ENCODE measurements around the gene MICAL2.
A peak's percentile ranks its signal among the peaks of the same experiment; 100 is the strongest.

MICAL2 gene

DNA sequence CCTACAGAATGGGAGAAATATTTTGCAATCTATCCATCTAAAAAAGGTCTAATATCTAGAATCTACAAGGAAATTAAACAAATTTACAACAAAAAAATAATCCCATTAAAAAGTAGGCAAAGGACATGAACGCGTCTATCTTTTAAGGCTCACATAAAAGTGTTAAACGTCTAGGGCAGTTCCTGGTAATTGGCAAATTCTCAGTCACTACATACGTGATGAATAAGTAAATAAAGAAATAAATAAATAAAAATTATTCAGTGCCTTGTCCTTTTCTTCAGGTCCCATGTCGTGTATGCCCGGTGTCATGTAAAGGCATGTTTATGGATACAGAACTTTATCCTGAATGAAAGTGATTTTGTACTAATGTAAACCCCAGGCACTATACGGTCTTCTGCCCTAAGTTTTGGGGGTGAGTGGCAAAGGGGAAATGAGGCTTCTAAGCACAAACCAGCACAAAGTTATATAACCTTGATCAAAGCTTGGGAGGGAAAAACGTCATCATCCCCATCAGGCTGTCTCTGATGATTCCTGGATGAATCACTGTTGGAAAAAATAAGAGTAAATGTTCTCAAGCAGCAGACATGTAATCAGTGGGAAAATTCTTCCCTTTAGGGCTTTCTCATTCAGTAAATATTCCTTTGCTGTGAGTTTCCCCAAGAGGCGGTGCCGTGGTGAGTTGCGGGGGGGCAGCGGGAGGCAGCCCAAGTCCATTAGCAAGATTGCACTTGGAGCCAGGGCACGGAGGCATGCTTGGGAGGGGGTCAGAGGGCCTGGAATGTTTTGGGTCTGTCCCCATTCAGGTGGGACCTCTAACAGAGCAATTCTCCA lies 30.4 kb upstream of the MICAL2 start:
- DNase-seq = no peak

DNA sequence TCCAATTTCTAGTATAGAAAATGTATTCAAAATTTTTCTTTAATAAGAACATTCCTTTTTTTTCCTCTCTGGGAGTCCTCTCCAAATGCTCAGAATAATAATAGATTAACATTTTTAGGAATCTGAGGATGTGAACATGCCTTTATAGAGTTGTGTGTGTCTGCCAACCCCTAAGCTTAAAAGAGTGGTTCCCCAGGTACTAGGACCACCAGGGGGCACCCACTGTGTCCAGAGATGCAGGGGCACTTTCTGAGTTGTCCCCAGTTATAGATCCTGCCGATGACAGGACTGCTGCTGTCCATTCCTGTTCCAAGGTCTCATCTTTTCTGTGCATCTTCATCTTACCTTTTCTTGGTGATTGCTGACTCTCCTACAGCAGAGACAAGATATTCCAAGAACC lies 27.0 kb upstream of the MICAL2 start:
- DNase-seq = peak in 1 of 2 donors; percentile 20

GRCh38 chr11:12084256-12084655 lies 26.1 kb upstream of the MICAL2 start:
- DNase-seq = no peak

- no peak for DNase-seq
These were observed 24.8 kb upstream of the MICAL2 start for GRCh38 chr11:12085371-12086251.

DNA sequence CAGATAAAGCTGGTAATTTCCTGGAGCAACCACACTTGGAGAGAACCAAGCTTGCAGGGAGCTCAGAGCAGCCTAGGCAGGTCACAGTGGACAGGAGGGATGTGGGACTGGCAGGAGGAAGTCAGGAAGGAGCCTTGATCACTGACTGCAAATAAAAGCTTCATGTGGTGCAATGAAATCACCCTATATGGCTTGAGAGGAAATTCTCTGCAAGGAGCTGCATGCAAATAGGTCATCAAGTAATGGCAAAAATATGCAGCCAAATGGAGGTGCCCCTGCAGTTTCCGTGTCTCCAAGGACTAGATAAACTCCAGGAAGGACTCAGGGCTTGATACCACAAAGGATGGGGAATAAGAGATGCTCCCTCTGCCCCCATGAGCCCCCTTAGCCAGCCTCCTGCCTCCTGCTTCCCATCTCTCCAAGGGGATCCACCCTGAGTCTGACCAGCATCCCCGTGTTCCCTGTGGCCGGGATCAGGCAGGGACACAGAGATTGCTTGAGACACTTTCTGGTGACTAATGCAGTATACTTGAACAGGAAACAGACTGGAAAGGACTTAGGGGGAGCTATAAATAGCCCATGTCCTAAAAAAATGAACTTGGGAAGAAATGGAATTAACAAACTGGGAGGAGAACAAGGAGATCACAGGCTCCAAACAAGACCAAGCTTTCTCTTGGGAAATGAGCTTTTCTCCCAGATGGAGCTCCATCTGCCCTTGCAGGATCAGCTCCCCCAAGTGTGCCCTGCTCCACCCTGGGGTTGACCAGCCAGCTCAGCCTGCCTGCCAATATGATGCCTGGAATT lies 23.9 kb upstream of the MICAL2 start:
- DNase-seq = no peak

DNA sequence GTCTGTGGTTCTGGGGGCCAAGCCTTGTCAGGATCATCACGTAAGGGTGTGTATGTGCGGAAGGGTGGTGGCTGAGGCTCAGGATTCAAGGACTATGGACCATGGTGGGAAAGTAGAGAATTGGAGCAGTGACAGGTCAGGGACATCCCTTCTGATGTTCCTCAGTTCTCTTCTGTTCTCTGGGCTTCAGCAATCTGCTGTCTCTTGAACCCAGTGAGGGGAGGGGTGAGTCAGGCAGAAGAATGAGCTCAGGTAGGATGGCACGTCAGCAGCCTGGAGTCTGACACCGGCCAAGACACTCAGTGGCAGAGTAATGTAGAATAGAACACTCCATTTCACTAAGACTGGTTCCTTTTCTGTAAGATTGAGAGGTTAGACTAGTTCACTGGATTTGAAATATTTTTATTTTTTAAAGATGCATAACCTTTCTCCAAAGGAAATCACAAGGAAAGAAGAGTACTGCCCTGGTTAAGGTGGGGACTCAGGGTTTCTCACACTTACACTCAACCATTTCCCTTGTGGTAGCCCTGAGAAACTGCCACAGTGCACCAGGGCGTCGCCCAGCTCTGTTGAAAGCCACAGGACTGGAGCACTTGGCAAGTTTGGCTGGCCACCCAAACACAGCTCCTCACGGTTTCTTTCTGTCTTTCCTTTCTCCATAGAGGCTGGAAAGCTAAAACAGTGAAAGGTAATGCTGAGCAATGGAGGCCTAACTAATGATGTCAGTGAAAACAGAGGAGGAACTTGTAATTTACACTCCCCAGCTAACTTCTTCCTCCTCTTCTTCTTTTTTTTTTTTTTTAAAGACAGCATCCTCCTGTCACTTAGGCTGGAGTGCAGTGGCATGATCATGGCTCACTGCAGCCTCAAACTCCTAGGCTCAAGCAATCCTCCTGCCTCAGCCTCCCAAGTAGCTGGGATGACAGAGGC lies 23.1 kb upstream of the MICAL2 start:
- DNase-seq = peak in 1 of 2 donors; percentile 28

GRCh38 chr11:12088047-12088481 lies 22.3 kb upstream of the MICAL2 start:
- no peak for DNase-seq

DNA sequence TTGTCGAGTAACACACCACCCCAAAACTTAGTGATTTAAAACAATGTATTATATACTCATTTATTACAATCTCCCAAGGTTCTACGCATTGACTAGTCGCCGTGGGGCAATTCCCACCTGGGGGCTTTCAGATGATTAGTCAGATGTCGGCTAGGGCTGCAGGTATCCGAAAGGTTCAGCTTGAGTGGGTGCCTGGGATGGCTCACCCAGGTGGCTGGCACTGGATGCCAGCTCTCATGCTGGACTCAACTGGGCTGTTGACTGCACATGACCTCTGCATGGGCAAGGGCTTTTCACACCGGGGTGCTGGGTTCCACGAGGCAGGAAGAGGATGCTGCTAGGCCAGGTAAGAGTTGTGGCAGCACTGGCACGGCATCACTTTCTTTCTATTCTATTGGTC lies 21.9 kb upstream of the MICAL2 start:
- no peak for DNase-seq

GRCh38 chr11:12089041-12089440 lies 21.3 kb upstream of the MICAL2 start:
- DNase-seq = no peak

DNA sequence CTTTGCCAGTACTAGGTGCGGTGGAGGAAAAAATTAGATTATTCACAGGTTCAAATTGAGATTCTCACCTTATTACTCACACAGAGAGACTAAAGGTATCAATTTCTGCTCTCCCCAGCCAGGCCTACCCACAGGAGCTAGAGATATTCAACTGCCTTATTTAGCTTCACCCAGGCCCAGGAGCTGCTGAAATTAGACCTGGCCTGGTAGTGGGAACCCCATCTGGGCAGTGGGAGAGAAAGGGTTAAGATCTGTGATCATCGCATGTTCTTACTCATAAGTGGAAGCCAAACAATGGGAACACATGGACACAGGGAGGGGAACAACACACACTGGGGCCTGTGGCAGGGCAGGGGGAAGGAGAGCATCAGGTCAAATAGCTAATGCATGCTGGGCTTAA lies 20.9 kb upstream of the MICAL2 start:
- DNase-seq = no peak

DNA sequence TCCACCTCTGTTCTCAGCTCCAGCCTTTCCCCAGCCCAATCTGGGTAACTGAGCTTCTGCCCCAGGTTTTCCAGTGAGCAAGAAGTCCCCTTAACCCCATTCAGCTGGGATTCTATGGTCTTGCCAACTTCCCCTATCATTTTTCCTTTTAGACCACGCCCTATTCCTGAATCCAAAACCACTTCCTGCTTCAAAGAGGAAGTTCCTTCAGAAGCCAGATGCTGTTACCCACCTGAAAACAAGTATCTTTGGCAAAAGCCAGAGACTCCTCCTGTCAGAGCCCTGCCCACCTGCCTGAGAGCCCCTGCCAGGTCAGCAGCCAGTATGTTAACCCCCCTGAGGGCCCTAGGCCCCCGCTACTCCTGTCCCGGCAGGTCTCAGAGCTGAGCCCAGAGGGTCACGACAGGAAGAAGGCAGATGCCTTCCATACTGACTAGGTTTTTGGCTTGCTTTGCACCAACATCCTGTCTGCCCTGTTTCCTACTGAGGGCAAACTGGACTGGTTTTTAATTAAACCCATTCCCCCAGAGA lies 20.3 kb upstream of the MICAL2 start:
- no peak for DNase-seq

DNA sequence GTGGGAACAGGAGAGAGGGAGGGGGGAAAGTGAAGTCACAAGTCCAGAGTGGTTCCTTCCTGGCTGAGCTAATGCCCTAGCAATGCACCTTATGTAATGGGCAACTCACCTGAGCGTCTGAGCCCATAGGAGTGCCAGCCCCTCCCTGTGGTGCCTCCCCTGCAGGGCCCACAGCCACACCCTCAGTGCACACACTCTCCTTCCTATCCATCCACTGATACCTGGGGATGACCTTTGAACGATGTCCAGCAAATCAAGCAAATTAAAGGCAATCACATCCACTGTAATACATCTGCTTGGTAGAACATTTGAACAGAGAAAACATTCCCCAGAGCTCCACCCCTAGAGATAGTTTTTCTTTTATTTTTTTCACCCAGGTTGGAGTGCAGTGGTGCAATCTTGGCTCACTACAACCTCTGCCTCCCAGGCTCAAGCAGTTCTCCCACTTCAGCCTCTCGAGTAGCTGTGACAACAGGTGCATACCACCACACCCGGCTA lies 19.6 kb upstream of the MICAL2 start:
- DNase-seq = no peak

DNA sequence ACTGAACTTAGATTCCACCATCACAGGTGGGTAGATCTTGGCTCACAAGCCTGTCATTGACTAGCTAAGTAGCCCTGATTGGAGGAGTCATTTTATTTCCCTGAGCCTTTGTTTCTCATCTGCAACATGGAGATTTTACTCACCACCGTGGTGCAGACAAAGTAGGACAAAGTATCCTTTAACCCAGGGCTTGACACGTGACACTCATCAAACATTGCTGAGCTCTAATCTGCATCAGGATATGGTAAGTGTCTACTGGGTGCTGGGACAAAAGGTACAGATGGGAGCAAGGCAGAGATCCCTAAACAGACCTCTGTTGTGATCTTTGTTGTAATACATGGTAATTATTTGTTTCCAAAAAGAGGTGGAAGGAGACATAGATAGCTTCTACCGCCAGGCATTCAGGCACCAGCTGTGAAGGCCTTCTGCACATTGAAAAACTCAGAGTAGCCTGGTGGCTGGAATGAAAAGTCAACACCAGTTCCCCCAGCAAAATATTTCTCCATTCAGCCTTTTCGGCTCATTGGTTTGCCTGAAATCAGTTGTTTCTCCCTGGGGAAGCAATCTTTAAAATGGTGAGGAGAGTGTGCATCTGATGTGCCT lies 18.3 kb upstream of the MICAL2 start:
- no peak for DNase-seq

- no peak for DNase-seq
These were observed 17.7 kb upstream of the MICAL2 start for GRCh38 chr11:12092714-12093113.

DNA sequence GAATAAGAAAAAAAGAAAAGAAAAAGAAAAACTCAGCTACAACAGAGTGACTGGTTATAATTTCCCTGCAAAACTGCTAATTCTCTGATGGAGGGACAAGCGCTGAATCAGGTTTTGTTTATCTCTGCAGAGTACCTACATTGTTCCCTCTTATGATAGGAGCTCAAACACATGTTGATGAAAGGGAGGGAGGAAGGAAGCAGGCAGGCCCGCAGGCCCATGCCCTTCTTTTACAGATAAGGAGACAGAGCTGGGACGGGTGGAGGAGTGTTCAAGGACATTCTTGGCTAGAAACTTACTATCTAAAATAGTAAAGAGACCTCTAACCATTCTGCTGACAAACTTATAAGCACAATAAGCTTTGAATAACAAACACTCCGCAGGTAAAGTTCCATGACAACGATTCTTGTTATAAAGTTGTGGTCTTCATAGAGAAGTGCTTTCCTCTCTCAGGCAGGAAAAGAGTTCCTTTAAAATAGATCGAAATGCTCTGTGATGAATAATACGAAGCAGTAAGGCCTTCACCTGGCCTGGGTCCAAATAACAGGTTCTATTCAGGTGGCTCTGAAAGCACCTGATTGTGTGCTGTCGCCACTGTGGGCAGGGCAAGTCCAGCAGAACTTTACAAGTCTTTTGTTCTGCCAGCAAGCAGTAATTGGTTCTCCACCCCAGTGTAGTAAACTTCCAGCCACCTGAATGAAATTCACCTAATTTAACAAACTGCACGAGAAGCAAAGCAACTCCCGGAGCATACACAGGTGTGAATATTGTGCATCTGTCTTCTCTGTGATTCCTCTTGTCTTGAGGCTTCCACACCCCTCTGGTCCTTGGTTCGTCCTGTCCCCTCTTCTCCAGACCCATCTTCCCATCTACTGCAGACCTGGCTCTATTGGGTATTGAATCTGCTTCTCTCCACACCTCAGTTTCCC lies 15.3 kb upstream of the MICAL2 start:
- no peak for DNase-seq

- no peak for DNase-seq
These were observed 13.2 kb upstream of the MICAL2 start for GRCh38 chr11:12097219-12097618.

DNA sequence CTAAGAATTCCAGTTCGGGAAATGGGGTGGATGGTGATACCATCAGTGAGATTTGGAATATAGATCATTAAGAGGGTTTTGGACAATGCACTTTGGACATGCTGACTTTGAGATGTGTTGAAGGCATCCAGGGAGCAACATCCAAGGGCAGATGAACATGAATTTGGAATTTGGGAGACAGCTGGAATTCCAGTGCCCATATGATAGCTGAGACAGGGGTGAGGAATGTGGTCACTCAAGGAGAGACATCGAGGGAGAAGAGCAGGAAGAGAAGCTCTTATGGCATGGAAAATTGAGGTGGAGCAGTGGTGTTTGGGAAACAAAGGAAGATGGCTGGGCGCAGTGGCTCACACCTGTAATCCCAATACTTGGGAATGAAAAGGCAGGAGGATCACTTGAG lies 11.8 kb upstream of the MICAL2 start:
- DNase-seq = no peak

DNA sequence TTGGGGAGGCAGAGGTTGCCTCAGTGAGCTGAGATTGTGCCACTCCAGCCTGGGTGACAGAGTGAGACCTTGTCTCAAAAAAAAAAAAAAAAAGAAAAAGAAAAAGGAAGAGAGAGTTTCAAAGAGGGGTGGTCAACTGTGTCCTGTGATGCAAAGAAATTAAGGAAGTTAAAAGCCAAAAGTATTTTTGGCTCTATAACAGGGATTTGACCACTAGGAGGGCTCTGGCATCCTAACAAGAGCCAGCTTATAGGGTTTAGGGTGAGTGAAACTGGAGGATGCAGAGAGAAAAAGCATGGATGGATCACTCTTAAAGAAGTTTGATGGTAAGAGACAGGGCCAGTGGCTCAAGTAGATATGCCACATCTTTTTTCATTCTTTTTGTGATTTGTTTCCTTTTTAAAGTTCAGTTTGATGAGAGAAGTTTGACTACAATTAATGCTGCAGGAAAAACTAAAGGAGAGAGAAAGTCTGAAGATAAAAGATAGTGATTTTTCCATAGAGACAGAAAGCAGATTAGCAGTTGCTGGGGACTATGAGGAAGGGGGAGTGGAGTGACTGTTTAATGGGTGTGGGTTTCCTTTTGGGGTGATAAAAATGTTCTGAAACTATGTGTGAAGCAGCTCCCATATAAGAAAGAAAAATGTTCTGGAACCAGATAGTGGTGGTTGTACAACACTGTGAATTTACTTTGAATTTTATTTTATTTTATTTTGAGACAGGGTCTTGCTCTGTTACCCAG lies 11.1 kb upstream of the MICAL2 start:
- DNase-seq = no peak

- DNase-seq = no peak
These were observed 10.0 kb upstream of the MICAL2 start for GRCh38 chr11:12100429-12100828.

All from stimulated activated CD4-positive, alpha-beta T cell treated with anti-CD3 and anti-CD28 coated beads, Interleukin-2, amount 100 ng/mL, for 24 hours (primary cell).